HepG2 (cell line): ENCODE data around the gene VAMP2. TPM values are rescaled to one million over a fixed set of nuclear protein-coding genes. Genes with fewer than 3 reads are reported as not detected.

ENCODE experiments used
- CCAR2 ChIP-seq: fragments of 200-400 bp; formaldehyde crosslinking; optimal IDR thresholded peaks from 2 replicates; pipeline ENCODE3; 2018; ENCODE audit warnings: low read depth, mild to moderate bottlenecking, low read length, moderate library complexity
- EED ChIP-seq: sonication (generic); formaldehyde crosslinking; IDR thresholded peaks from 2 replicates; pipeline ENCODE4 v1.5.0; 2020; ENCODE audit warnings: mild to moderate bottlenecking, missing genetic modification reagents
- ELF1 ChIP-seq: sonication (generic); formaldehyde crosslinking; IDR thresholded peaks from 2 replicates; pipeline ENCODE4 v1.4.0; 2020; ENCODE audit warnings: missing genetic modification reagents
- KDM4B ChIP-seq: sonication (generic); formaldehyde crosslinking; IDR thresholded peaks from 2 replicates; pipeline ENCODE4 v1.4.0; 2020; ENCODE audit warnings: missing genetic modification reagents
- KLF12 ChIP-seq: sonication (generic); formaldehyde crosslinking; IDR thresholded peaks from 2 replicates; pipeline ENCODE4 v1.4.0; 2020; ENCODE audit warnings: missing genetic modification reagents, borderline replicate concordance
- SMARCC2 ChIP-seq: fragments of 450-650 bp; IDR thresholded peaks from 2 replicates; pipeline ENCODE4 v1.6.1; 2017; ENCODE audit warnings: antibody characterized with exemption, mild to moderate bottlenecking
- SRF ChIP-seq: IDR thresholded peaks from 2 replicates; pipeline ENCODE4 v1.6.1; 2011; ENCODE audit warnings: mild to moderate bottlenecking, low read depth, low read length, moderate library complexity
- TBP ChIP-seq: sonication (generic); formaldehyde crosslinking; IDR thresholded peaks from 2 replicates; pipeline ENCODE4 v1.5.0; 2020; ENCODE audit warnings: missing genetic modification reagents
- TCF7L2 ChIP-seq: IDR thresholded peaks from 2 replicates; pipeline ENCODE4 v1.6.1; 2011; ENCODE audit warnings: mild to moderate bottlenecking, low read depth, low read length, moderate library complexity
- TSC22D2 ChIP-seq: sonication (generic); formaldehyde crosslinking; IDR thresholded peaks from 2 replicates; pipeline ENCODE4 v1.5.1; 2020; ENCODE audit warnings: missing genetic modification reagents, mild to moderate bottlenecking, borderline replicate concordance
- ZFP37 ChIP-seq: sonication (generic); formaldehyde crosslinking; IDR thresholded peaks from 2 replicates; pipeline ENCODE4 v1.4.0; 2020; ENCODE audit warnings: missing genetic modification reagents, borderline replicate concordance
- ZFP41 ChIP-seq: sonication (generic); formaldehyde crosslinking; IDR thresholded peaks from 2 replicates; pipeline ENCODE4 v1.4.0; 2020; ENCODE audit warnings: mild to moderate bottlenecking, missing genetic modification reagents, borderline replicate concordance
- ZNF136 ChIP-seq: sonication (generic); formaldehyde crosslinking; IDR thresholded peaks from 2 replicates; pipeline ENCODE4 v1.8.1; 2022; ENCODE audit warnings: low read depth, mild to moderate bottlenecking, moderate library complexity, missing genetic modification reagents
- ZNF296 ChIP-seq: sonication (generic); formaldehyde crosslinking; conservative IDR thresholded peaks from 2 replicates; pipeline ENCODE4 v1.5.0; 2020; ENCODE audit warnings: mild to moderate bottlenecking, missing genetic modification reagents
- ZNF337 ChIP-seq: sonication (generic); formaldehyde crosslinking; IDR thresholded peaks from 2 replicates; pipeline ENCODE4 v1.5.1; 2020; ENCODE audit warnings: missing genetic modification reagents, low read depth, mild to moderate bottlenecking, borderline replicate concordance
- ZNF703 ChIP-seq: sonication (generic); formaldehyde crosslinking; IDR thresholded peaks from 2 replicates; pipeline ENCODE4 v1.5.1; 2020; ENCODE audit warnings: missing genetic modification reagents, mild to moderate bottlenecking, moderate library complexity, borderline replicate concordance
- ZNF879 ChIP-seq: sonication (generic); formaldehyde crosslinking; IDR thresholded peaks from 2 replicates; pipeline ENCODE4 v1.8.1; 2023; ENCODE audit warnings: missing genetic modification reagents
- polyA plus RNA-seq, 8 experiments: library from polyadenylated mRNA; depleted of rRNA in 3 of 8; stranded (reverse) in 7 of 8; unstranded in 1 of 8; fragments of >200 nt; fragmentation: Illumina TruSeq in 4 of 8; extraction: Trizol in 4 of 8; gene quantifications; 2 replicates each; pipeline versions ENCODE4 v1.2.1 to v1.2.3, GENCODE V29; 2011 to 2016; ENCODE audit warnings: low read depth in 4 of 8, missing spikeins in 1 of 8, mixed read lengths in 1 of 8; ENCODE audit not compliant: insufficient read depth in 1 of 8
- total RNA-seq, 5 experiments: library from RNA; depleted of rRNA; stranded (reverse); fragments of >200 nt; fragmentation: Illumina TruSeq; extraction: Trizol; gene quantifications; 2 replicates each; pipeline ENCODE4 v1.2.3, GENCODE V29; 2016; ENCODE audit warnings: low read depth in 1 of 5
- TF ChIP-seq, protein P1 (sequence below): sonication (generic); formaldehyde crosslinking; IDR thresholded peaks from 2 replicates; pipeline ENCODE4 v1.4.0; 2020; ENCODE audit warnings: missing genetic modification reagents
- TF ChIP-seq, protein P2 (sequence below): sonication (generic); formaldehyde crosslinking; IDR thresholded peaks from 2 replicates; pipeline ENCODE4 v1.8.1; 2023; ENCODE audit warnings: mild to moderate bottlenecking, missing genetic modification reagents
- TF ChIP-seq, protein P3 (sequence below): sonication (generic); formaldehyde crosslinking; IDR thresholded peaks from 2 replicates; pipeline ENCODE4 v1.5.0; 2020; ENCODE audit warnings: missing genetic modification reagents
- TF ChIP-seq, protein P4 (sequence below): sonication (generic); formaldehyde crosslinking; IDR thresholded peaks from 2 replicates; pipeline ENCODE4 v1.9.0; 2021; ENCODE audit warnings: missing genetic modification reagents, mild to moderate bottlenecking, borderline replicate concordance

The VAMP2 gene
- total and polyA plus RNA-seq, 2 of the 13 experiments (the other 11 are each of a cell fraction or from before 2014, with no cell fraction given), result 3.9 to 17.2 TPM

DNA sequence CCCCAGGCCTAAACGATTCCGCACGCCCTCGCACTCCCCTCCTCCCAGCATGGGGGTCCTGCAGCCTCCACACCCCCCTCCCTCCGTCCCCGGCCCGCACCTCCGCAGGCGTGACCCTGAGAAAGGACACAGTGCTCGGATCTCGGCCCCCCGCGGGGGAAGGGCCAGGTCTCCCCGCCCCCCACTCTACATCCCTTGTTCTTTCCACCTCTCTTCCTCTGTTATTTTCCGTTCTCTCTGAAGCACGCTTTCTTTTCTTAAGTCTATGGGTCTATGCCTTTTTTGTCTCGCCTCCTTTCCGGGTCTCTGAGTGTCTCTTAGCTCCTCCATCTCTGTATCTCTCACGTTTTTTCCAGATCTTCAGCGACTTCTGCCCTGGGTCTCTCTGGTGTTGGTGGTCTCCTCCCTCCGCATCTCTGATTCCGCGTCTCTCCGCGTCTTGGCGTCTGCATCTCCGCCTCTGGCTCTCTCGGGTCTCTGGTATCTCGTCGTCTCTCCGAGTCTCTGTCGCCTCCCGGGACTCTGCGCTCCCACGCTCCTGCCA, 36.7 kb downstream of the VAMP2 start (continued):
- TF ChIP-seq ZNF296 (CRISPR knock-in tag) (0 out of 2 replicates have a peak, but pooled peaks have one; percentile 4), TBP (CRISPR knock-in tag) (no peak), SMARCC2 (no peak), CCAR2 (no peak), ELF1 (CRISPR knock-in tag) (no peak), ZNF703 (CRISPR knock-in tag) (no peak), TCF7L2 (no peak), TSC22D2 (CRISPR knock-in tag) (0 out of 2 replicates have a peak, but pooled peaks have one; percentile 5), ZNF136 (CRISPR knock-in tag) (no peak), ZFP37 (CRISPR knock-in tag) (no peak), SRF (no peak), ZNF337 (no peak), ZFP41 (CRISPR knock-in tag) (no peak), ZNF879 (CRISPR knock-in tag) (no peak), KDM4B (CRISPR knock-in tag) (no peak), EED (CRISPR knock-in tag) (no peak), KLF12 (no peak)
- TF ChIP-seq, protein P1, sequence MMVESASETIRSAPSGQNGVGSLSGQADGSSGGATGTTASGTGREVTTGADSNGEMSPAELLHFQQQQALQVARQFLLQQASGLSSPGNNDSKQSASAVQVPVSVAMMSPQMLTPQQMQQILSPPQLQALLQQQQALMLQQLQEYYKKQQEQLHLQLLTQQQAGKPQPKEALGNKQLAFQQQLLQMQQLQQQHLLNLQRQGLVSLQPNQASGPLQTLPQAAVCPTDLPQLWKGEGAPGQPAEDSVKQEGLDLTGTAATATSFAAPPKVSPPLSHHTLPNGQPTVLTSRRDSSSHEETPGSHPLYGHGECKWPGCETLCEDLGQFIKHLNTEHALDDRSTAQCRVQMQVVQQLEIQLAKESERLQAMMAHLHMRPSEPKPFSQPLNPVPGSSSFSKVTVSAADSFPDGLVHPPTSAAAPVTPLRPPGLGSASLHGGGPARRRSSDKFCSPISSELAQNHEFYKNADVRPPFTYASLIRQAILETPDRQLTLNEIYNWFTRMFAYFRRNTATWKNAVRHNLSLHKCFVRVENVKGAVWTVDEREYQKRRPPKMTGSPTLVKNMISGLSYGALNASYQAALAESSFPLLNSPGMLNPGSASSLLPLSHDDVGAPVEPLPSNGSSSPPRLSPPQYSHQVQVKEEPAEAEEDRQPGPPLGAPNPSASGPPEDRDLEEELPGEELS, result no peak
- TF ChIP-seq, protein P2, sequence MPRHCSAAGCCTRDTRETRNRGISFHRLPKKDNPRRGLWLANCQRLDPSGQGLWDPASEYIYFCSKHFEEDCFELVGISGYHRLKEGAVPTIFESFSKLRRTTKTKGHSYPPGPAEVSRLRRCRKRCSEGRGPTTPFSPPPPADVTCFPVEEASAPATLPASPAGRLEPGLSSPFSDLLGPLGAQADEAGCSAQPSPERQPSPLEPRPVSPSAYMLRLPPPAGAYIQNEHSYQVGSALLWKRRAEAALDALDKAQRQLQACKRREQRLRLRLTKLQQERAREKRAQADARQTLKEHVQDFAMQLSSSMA, result no peak
- TF ChIP-seq, protein P3, sequence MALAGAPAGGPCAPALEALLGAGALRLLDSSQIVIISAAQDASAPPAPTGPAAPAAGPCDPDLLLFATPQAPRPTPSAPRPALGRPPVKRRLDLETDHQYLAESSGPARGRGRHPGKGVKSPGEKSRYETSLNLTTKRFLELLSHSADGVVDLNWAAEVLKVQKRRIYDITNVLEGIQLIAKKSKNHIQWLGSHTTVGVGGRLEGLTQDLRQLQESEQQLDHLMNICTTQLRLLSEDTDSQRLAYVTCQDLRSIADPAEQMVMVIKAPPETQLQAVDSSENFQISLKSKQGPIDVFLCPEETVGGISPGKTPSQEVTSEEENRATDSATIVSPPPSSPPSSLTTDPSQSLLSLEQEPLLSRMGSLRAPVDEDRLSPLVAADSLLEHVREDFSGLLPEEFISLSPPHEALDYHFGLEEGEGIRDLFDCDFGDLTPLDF, result no peak
- TF ChIP-seq, protein P4, sequence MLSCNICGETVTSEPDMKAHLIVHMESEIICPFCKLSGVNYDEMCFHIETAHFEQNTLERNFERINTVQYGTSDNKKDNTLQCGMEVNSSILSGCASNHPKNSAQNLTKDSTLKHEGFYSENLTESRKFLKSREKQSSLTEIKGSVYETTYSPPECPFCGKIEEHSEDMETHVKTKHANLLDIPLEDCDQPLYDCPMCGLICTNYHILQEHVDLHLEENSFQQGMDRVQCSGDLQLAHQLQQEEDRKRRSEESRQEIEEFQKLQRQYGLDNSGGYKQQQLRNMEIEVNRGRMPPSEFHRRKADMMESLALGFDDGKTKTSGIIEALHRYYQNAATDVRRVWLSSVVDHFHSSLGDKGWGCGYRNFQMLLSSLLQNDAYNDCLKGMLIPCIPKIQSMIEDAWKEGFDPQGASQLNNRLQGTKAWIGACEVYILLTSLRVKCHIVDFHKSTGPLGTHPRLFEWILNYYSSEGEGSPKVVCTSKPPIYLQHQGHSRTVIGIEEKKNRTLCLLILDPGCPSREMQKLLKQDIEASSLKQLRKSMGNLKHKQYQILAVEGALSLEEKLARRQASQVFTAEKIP (CRISPR knock-in tag), result no peak
